KMS-11 (cell line): ENCODE data around the gene KRT74.

Experiments used
- H2AFZ ChIP-seq: fragments of 200-600 bp; sonication (generic); 2 replicates; pipeline ENCODE4 v1.6.1; 2016; ENCODE audit warnings: antibody characterized with exemption, mixed run types, low read depth
- H3K27ac ChIP-seq: fragments of 200-600 bp; sonication (generic); 2 replicates; pipeline ENCODE4 v1.6.1; 2016; ENCODE audit warnings: mild to moderate bottlenecking, mixed run types
- H3K27me3 ChIP-seq: fragments of 200-600 bp; sonication (generic); 2 replicates; pipeline ENCODE4 v1.6.1; 2017; ENCODE audit warnings: mild to moderate bottlenecking, low read depth, mixed run types, moderate library complexity; ENCODE audit not compliant: insufficient read depth
- H3K36me3 ChIP-seq: fragments of 200-600 bp; sonication (generic); 2 replicates; pipeline ENCODE4 v1.6.1; 2017; ENCODE audit warnings: mild to moderate bottlenecking, mixed run types; ENCODE audit not compliant: insufficient read depth
- H3K4me1 ChIP-seq: fragments of 200-600 bp; sonication (generic); 2 replicates; pipeline ENCODE4 v1.6.1; 2016; ENCODE audit warnings: mild to moderate bottlenecking, low read depth, mixed run types; ENCODE audit not compliant: poor library complexity, severe bottlenecking
- H3K4me2 ChIP-seq: fragments of 200-600 bp; sonication (generic); 2 replicates; pipeline ENCODE4 v1.7.0; 2016; ENCODE audit warnings: mild to moderate bottlenecking, mixed run types
- H3K4me3 ChIP-seq: fragments of 200-600 bp; sonication (generic); IDR thresholded peaks from 2 replicates; pipeline ENCODE4 v1.6.1; 2017; ENCODE audit warnings: low read depth, low read length, mixed read lengths; ENCODE audit not compliant: insufficient read depth
- H3K79me2 ChIP-seq: fragments of 200-600 bp; sonication (generic); 2 replicates; pipeline ENCODE4 v1.6.1; 2016; ENCODE audit warnings: low read depth, mixed run types; ENCODE audit not compliant: insufficient read depth
- H3K9ac ChIP-seq: fragments of 200-600 bp; sonication (generic); 2 replicates; pipeline ENCODE4 v1.6.1; 2016; ENCODE audit warnings: mild to moderate bottlenecking, mixed run types
- H4K20me1 ChIP-seq: fragments of 200-600 bp; sonication (generic); 2 replicates; pipeline ENCODE4 v1.6.1; 2016; ENCODE audit warnings: mild to moderate bottlenecking, mixed run types; ENCODE audit not compliant: insufficient read depth
- CTCF ChIP-seq: fragments of 200-600 bp; sonication (generic); conservative IDR thresholded peaks from 2 replicates; pipeline ENCODE4 v1.6.1; 2017; ENCODE audit warnings: low read depth, mild to moderate bottlenecking, antibody characterized with exemption, low read length, moderate library complexity, mixed read lengths

KRT74 gene

GRCh38 chr12:52529417-52529816 is 44.2 kb downstream of the KRT74 start:
- TF ChIP-seq CTCF, result no peak
- no peak overlapping the region for H3K4me2 ChIP-seq
- H2AFZ ChIP-seq, result no peak overlapping the region
- H3K36me3 ChIP-seq, result no peaks in the 10 kb centered on the region
- H3K4me1 ChIP-seq, result no peaks in the 10 kb centered on the region
- no peak overlapping the region for H3K27ac ChIP-seq
- no peaks in the 10 kb centered on the region for H3K79me2 ChIP-seq
- no peaks in the 10 kb centered on the region for H4K20me1 ChIP-seq
- H3K9ac ChIP-seq, result no peak overlapping the region
- H3K27me3 ChIP-seq, result peaks cover 13% of the 10 kb centered on the region
- no peak overlapping the region for H3K4me3 ChIP-seq

GRCh38 chr12:52528641-52529143 is 45.0 kb downstream of the KRT74 start:
- H3K36me3 ChIP-seq, result no peaks in the 10 kb centered on the region
- H3K79me2 ChIP-seq, result no peaks in the 10 kb centered on the region
- H3K4me2 ChIP-seq, result no peak overlapping the region
- peaks cover 19% of the 10 kb centered on the region for H3K27me3 ChIP-seq
- no peaks in the 10 kb centered on the region for H4K20me1 ChIP-seq
- no peaks in the 10 kb centered on the region for H3K4me1 ChIP-seq
- H3K27ac ChIP-seq, result no peak overlapping the region
- TF ChIP-seq CTCF, result no peak
- no peak overlapping the region for H2AFZ ChIP-seq
- no peak overlapping the region for H3K4me3 ChIP-seq
- no peak overlapping the region for H3K9ac ChIP-seq

GRCh38 chr12:52527121-52527800 is 46.4 kb downstream of the KRT74 start:
- Histone ChIP-seq H3K27me3 (peaks cover 21% of the 10 kb centered on the region), H3K4me3 (no peak overlapping the region), H3K36me3 (no peaks in the 10 kb centered on the region), H4K20me1 (no peaks in the 10 kb centered on the region), H3K79me2 (no peaks in the 10 kb centered on the region), H3K9ac (no peak overlapping the region), H3K4me1 (no peaks in the 10 kb centered on the region), H2AFZ (no peak overlapping the region), H3K4me2 (no peak overlapping the region), H3K27ac (no peak overlapping the region)
- TF ChIP-seq CTCF, result no peak

GRCh38 chr12:52526511-52526951 is 47.1 kb downstream of the KRT74 start:
- no peaks in the 10 kb centered on the region for H3K79me2 ChIP-seq
- no peak for TF ChIP-seq CTCF
- H3K9ac ChIP-seq, result no peak overlapping the region
- H3K4me2 ChIP-seq, result no peak overlapping the region
- no peaks in the 10 kb centered on the region for H3K4me1 ChIP-seq
- peaks cover 21% of the 10 kb centered on the region for H3K27me3 ChIP-seq
- no peak overlapping the region for H3K4me3 ChIP-seq
- no peaks in the 10 kb centered on the region for H3K36me3 ChIP-seq
- H2AFZ ChIP-seq, result no peak overlapping the region
- H3K27ac ChIP-seq, result no peak overlapping the region
- H4K20me1 ChIP-seq, result no peaks in the 10 kb centered on the region
